GM19238 (cell line): ENCODE results near the gene SOD2.
"Not testable (repeated sequence)": the region's sequence is repeated elsewhere in the genome, so short reads cannot be mapped to it uniquely, and the experiment has no call there.

ENCODE experiments used
- DNase-seq: peaks from one replicate; pipeline ENCODE4 v3.0.0; 2011; ENCODE audit warnings: low spot score; ENCODE audit not compliant: insufficient read length

Gene SOD2

DNA sequence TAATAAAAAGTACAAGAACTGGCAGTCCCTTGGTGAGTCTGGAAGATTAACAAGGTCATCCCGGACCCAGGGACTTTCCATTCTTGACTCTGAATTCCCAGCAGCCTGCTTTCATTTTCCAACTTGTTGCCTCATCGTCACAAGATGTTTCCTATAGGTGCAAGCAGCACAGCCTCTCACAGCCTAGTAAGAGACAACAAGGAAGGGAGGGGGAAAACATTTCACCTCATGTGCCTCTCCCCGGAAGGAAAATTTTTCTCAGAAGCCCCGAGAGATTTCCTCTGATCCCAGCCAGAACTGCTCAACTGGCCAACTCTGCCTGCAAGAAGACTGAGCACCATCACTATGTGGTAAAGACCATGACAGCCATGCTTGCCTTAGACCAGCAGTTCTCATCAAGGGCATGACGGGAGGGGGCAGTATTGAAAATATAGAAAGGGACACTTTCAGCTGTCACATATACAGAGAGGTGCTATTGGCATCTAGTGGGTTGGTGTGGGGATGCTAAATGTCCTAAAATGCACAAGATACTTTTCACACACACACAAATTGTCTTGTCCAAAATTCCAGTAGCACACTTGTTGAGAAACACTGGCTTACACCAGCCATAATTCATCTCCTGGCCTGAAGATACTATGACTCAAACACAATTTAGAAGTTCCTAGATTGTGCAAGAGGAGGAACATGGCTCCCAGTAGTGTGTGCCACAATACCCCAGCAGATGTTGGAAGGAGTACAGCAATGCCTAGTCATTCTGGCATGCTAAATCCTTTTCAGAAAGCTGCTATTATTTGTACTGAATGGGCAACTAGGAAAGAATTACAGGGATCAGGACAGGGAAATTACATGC, 23.4 kb upstream of the SOD2 start:
- DNase-seq, result no peak

DNA sequence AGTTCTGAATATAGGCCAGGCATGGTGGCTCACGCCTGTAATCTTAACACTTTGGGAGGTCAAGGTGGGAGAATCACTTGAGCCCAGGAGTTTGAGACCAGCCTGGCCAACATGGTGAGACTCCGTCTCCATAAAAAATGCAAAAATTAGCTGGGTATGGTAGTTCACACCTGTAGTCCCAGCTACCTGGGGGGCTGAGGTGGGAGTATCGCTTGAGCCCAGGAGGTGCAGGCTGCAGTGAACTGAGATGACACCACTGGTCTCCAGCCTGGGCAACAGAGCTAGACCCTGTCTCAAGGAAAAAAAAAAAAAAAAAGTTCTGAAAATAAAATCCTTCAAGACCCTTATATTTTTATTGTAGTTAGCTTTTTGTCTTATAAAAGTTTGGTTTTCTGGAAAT, 22.6 kb upstream of the SOD2 start:
- DNase-seq, result no peak

DNA sequence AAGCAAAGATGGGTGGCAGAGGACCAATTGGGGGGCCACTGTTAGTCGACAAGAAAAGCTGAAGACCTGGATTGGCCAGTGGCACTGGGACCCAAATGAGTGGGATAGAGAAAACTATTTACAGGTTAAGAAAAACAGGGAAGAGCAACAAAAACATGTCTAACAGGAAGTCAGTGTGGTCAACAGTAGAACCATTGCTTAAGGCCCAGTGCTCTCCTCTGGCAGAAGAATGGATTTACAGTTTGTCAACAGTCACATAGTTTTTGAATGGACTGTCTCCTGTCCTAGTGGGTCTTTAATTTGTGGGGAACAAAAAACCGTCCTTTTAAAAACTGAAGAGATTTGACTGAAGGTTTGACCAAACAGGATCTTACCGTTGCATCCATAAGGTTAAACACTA, 22.1 kb upstream of the SOD2 start:
- DNase-seq, result no peak

DNA sequence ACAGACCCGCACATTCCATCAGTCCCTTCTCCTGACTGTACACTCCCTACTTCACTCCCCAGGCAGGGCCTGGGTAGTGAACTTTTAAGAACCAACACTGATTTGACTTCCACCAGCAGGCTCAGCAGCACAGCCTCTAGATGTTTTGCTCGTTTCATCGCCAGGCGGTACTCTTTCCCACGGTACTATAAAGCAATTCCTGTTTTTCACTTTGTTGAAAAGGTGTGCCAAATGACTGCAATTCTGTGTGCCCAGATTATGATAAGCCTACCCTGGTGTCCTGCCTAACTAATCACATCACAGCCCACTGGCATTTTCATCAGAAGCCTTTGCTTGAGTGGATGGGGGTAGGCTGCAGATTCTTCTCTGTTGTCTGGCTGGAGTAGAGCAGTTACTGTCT, 21.4 kb upstream of the SOD2 start:
- no peak for DNase-seq

DNA sequence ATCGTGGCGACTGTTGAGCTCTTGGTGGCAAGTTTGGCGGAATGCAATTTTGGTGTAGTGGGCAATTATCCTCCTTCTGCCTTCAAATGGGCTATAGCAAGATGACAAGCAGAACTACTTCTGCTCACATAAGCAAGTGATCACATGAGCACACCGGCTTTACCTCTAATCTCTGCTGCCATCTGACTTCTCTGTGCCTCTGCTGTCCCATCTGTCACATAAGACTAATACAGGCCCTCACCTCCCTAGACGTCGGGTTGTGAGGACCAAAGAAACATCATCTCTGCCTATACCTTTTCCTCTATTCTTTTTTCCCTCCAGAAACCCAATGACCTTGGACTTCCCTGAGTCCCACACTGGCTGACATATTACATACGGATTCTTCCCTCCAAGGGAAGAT, 20.9 kb upstream of the SOD2 start:
- DNase-seq, result no peak

DNA sequence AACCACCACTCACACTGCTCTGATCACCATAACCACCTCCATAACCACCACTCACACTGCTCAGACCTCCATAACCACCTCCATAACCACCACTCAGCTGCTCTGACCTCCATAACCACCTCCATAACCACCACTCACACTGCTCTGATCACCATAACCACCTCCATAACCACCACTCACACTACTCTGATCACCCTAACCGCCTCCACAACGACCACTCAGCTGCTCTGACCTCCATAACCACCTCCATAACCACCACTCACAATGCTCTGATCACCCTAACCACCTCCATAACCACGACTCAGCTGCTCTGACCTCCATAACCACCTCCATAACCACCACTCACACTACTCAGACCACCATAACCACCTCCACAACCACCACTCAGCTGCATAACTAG, 19.3 kb upstream of the SOD2 start:
- not testable (repeated sequence) for DNase-seq

DNA sequence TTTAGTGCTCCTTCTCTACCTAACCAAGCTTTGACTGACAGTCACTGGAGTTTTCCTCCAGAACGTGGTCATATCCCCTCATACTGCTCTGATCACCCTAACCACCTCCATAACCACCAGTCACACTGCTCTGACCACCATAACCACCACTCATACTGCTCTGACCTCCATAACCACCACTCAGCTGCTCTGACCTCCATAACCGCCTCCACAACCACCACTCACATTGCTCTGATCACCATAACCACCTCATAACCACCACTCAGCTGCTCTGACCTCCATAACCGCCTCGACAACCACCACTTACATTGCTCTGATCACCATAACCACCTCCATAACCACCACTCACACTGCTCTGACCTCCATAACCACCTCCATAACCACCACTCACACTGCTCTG, 17.6 kb upstream of the SOD2 start:
- DNase-seq, result not testable (repeated sequence)

DNA sequence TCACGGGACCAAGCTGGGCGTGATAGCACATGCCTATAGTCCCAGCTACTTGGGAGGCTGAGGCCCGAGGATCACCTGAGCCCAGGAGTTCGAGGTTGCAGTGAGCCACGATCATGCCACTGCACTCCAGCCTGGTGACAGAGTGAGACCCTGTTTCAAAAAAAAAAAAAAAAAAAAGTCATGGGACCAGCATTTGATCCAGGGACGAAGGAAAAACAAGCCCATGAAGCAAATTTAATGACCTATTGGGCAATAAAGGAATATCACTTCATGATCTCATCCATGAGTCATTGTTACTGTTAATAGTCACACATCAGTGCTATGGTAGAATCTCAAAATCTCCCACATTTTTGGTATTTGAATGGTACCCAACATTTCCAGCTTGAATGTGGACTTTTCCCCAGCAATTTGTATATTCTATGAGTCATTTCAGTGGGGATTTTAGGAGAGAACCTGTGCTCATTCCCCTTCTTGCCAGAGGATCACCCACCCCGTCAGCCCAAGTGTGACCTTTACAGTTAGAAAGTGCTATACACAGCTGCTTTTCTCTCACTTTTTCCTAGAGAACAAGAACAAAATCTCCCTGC, 8.5 kb upstream of the SOD2 start:
- no peak for DNase-seq

DNA sequence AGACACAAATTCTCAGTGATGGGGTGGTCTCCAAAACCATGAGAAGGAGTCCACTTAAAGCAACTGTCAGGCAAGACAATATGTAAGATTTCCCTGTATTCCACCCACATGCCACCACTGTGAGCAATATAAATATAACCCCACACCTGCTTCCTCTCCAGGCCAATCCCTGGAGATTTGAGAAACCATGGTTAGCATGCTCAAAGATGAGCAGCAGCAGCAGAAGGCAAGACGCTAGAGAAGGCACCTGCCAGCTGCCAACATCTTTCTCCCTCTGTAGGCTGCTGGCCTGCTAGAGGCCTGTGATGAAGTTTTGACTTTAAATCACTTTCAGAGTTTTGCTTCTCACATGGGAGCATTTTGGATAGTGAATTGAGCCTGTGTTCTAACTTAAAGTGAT, 7.9 kb upstream of the SOD2 start:
- DNase-seq, result no peak

DNA sequence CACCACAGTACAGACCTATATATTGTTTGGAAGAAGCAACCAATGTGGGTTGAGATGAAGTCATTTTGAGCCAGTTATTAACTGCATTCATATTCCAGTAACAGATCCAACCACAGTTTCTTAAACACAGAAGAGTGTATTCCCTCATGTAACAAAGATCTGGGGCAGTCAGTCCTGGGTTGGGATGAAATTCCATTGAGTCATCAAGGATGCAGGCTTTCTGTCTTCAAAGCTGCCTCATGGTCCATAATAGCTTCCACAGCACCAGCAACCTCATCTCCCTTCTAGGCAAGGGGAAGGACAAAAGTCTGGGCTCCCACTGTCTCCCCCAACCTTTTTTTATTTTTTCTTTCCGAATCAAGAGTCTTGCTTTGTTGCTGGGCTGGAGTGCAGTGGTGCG, 2.9 kb upstream of the SOD2 start:
- DNase-seq, result no peak

DNA sequence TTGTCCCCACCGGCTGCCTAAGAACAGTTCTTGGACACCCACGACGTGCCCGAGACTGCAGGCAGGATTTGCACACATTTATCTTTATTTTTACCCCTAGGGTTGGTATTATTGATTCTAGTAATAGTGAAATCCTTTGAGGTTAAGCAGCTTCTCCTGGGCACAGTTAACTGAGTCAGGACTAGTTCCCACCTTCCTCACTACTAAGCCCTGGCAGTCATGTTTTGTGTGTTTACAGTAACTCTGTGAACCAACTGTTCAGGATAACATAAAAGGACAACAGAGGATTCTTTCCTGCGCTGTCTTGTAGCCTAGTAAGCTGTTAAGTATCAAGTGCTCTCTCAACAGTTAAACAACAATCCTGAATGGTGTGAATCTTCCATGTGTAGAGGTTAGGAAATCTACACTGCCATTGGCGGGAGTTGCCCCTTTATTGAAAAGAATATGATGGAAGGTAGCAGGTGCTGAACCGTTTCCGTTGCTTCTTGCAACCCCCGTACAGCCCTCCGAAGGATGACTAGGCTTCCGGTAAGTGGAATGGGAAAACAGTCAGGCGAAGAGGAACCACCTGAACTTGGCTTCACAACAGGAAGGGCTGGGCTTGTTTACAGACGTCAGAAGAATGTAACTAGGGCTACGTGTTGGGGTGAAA, 979 bp upstream of the SOD2 start:
- DNase-seq, result no peak

DNA sequence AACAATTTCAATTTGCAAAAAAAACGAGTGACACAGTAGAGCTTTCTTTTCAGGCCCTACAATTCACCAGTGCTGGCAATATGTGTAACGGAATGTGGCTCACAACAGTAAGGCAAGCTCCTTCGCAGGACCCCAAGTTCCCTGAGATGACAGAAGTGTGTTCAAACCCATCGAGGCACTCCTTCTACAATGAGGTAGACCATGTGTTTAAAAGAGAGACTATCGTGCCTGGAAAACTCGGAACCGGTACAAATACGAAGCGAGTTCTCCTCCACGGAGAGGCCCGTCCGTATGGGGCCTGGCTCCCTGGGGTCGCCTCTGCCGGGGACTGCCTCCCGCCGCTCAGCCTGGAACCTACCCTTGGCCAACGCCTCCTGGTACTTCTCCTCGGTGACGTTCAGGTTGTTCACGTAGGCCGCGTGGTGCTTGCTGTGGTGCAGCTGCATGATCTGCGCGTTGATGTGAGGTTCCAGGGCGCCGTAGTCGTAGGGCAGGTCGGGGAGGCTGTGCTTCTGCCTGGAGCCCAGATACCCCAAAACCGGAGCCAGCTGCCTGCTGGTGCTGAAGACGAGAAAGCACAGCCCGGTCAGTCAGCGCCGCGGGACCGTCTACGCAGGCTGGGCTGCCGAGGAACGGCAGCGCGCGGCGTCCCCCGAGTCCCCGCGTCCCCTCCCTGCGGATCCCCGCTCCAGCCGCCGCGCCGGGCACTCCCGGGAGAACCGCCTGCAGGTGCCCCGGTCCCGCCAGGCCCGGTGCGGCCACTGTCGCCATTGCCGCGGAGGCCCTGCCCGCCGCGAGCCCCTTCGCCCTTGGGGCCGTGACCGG, 526 bp downstream of the SOD2 start:
- DNase-seq, result peak; percentile 39

DNA sequence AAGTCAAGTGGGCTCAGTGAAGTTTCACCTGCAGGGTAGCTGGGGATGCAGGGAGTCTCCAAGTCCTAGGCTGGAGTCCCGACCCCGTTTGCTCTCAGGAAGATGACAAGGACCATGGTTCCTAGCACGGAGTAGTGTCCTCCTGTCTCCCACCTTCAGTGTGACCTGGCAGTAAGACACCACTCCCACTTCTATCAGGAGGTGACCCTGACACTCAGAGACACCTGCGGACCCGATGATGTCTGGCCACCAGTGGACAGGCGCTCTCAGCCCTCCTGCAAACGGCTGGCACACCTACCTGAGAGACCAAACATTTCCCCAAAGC, 1.1 kb downstream of the SOD2 start:
- DNase-seq, result no peak

DNA sequence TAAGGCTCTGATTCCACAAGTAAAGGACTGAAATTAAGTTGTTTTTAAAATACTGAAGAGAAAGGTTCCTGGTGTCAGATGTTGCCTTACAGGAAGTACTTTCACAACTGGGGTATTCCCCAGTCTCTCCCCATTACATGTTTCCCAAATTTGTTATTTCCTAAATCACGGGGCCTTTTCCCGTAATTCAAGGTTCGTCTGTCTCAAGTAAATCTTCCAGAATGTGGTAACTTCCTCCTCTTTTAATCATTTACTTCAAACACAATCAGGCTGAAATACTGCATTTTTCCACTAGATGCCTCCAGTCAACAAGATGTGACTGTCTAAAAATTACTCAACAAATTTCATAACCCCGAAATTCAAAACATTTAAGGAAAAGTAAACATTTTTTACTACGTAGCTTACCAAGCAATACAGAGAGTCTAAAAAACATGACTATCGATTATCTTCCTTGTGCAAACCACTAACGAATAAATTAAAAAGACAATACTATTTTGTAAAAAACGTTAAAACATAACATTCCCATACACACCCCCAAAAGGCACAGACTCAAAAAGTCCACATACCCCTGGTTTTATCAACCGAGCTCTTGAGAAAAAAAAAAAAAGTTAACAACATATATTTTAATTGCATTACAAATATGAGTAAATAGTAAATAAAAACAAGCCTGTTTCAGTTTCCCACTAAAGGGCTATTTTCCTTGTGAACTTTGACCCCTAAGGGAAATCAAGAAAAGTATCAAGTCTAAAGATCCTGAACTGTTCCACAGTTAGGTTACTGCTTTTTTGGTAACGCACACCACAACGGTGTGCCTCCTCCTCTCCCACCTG, 1.7 kb downstream of the SOD2 start:
- no peak for DNase-seq

DNA sequence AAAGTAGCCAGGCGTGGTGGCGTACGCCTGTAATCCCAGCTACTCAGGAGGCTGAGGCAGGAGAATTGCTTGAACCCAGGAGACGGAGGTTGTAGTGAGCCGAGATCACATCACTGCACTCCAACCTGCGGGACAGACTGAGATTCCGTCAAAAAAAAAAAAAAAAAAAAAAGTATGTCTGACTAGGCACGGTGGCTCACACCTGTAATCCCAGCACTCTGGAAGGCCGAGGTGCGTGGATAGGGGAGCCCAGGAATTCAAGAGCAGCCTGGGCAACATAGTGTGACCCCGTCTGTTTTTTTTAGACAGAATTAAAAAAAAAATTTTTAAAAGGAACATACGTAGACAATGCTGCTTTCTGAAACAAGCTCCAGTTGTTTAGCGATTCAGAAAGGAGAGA, 2.9 kb downstream of the SOD2 start:
- DNase-seq, result not testable (repeated sequence)

DNA sequence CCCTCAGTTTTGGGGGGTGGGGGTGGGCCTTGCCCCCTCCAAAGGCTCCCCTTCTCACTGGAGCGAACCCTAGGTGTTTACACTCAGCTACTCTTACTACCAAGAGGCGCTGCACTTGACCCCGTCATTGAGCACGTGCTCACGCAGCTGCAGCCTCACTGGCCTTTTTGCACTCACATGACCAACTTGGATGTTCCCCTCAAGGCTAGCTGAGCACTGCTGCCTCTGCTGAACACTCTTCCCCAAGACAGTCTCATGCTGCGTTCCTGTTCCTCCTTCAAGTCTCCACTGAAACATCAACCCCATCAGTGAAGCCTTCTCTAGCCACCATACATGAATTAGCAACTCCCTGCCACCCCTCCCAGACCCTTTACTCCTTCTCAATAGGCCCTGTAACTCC, 4.0 kb downstream of the SOD2 start:
- DNase-seq, result no peak

DNA sequence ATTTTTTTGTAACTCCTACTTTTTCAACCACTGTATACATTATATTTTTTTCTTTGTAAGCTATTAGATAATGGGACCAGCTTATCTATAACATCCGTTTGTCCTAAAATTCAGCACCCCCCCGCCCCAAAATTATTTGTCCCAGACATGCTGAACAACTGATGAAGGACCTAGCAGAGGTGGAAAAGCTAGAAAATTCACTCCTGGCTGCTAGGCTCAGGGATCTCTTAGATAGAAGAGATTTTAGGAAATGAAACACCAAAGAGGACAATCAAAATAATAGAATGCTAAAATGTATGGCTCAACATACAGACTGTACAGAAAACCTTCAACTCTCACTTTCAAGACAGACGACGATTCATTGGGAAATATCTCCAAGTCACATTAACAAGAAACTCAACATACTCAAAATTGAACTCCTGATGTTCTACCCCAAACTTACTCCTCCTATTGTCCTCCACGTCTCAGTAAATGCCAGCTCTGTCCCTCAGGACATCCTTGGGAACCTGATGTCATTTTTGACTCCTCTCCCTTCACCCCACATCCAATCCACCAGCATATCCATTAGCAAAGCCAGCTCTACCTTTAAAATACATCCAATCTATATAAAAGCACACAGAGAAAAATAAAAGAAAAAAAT, 4.7 kb downstream of the SOD2 start:
- DNase-seq, result no peak

DNA sequence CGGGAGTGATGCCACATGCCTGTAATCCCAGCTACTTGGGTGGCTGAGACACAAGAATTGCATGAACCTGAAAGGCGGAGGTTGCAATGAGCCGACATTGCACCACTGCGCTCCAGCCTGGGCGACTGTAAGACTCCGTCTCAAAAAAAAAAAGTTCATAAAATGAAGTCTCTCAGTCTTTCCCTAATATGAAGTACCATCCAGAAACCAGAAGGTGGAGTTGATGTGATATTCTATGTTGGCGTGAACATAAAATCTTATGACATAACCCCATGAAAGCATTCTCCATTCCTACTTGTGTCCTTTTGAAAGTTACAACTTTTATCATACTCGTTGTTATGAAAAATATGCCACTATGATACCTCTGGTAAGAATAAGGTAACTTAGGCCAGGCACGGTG, 5.7 kb downstream of the SOD2 start:
- DNase-seq, result no peak

DNA sequence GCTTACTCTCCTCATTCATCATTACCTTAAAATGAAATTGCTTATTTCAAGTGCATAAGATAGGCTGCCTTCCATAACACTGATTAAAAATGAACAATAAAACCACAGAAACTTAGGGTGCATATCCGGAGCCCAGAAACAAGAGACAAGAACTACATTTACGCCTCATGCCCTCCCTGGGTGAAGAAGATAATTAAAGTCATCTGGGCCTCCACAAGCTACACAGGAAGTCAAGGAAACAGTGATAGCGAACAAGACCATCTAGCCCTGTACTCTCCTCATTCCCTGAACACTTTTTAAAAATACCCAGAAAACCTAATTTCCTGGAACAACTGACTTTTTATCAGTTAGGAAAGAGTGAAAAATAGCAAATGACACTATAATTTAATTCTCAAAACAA, 6.3 kb downstream of the SOD2 start:
- DNase-seq, result no peak

DNA sequence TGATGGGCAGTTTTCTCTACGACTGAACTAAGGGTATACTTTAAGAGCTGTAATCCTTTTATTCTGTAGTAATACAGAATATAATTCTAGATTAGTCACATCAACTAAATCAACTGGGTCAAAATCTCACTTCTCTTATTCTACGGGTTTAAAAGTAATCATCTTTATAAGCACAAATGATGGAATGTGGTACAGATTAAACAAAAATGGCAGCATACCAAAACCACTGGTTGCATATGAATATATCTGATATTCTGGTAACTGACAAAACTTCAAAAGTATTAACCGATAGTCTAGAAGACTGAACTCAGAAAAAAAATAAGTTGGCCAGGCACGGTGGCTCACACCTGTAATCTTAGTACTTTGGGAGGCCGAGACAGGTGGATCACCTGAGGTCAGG, 7.0 kb downstream of the SOD2 start:
- no peak for DNase-seq

DNA sequence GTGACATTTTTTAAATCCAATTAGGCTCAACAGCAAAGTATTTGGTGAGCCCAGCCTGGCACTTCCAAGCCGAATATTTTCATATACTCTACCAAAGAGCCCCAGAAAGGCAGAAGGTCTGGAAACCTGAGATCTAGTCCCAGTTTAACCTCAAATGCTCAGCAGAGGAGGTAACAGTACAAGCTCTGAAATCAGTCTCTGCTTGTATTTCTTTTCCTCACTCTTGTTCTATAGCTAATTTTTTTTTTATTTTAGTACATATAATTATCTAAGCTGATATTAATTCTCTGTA, 9.1 kb downstream of the SOD2 start:
- no peak for DNase-seq
